ENCODE results near the gene CDKAL1. TPM values are rescaled to one million over a fixed set of nuclear protein-coding genes. Genes with fewer than 3 reads are reported as not detected.
"Not testable (repeated sequence)": the region's sequence is repeated elsewhere in the genome, so short reads cannot be mapped to it uniquely, and the experiment has no call there.

CDKAL1 gene
- total RNA-seq, 1 experiment from 2014 or later: 13.8 TPM

GRCh38 chr6:20608356-20608755 is 74.1 kb downstream of the CDKAL1 start:
- no peak for TF ChIP-seq EZH2phosphoT487 (IDR thresholded peaks at IDR 0.05; ENCODE audit: borderline replicate concordance, low read length)
- TF ChIP-seq, protein P1, sequence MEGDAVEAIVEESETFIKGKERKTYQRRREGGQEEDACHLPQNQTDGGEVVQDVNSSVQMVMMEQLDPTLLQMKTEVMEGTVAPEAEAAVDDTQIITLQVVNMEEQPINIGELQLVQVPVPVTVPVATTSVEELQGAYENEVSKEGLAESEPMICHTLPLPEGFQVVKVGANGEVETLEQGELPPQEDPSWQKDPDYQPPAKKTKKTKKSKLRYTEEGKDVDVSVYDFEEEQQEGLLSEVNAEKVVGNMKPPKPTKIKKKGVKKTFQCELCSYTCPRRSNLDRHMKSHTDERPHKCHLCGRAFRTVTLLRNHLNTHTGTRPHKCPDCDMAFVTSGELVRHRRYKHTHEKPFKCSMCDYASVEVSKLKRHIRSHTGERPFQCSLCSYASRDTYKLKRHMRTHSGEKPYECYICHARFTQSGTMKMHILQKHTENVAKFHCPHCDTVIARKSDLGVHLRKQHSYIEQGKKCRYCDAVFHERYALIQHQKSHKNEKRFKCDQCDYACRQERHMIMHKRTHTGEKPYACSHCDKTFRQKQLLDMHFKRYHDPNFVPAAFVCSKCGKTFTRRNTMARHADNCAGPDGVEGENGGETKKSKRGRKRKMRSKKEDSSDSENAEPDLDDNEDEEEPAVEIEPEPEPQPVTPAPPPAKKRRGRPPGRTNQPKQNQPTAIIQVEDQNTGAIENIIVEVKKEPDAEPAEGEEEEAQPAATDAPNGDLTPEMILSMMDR (conservative IDR thresholded peaks at IDR 0.05; ENCODE audit: low read depth, low read length): no peak
- no peak for TF ChIP-seq EZH2 (IDR thresholded peaks at IDR 0.05; ENCODE audit: low read length, unreplicated experiment)
- DNase-seq (no peak), ATAC-seq (no peak)
- Histone ChIP-seq H3F3A (ENCODE audit: low read length, unreplicated experiment) (no peaks in the 10 kb centered on the region), H3K27ac (ENCODE audit: low read length) (no peak overlapping the region), H3K9me3 (ENCODE audit: low read length) (no peaks in the 10 kb centered on the region), H3K4me2 (ENCODE audit: low read length) (no peak overlapping the region), H2AFZ (ENCODE audit: low read length) (no peak overlapping the region), H3K79me2 (ENCODE audit: low read length) (0 out of 2 replicates have a peak, but pooled peaks cover 4% of the 10 kb centered on the region), H3K4me1 (ENCODE audit: insufficient read depth, low read length) (peaks cover 9% of the 10 kb centered on the region), H3K9me2 (replicated peaks; ENCODE audit: low read length) (no peaks in the 10 kb centered on the region), H3K4me3 (ENCODE audit: low read length) (no peak overlapping the region), H3K36me3 (ENCODE audit: low read depth, low read length) (no peaks in the 10 kb centered on the region), H3K9ac (ENCODE audit: low read length) (no peak overlapping the region), H3K27me3 (ENCODE audit: low read length) (no peaks in the 10 kb centered on the region), H4K20me1 (ENCODE audit: low read length) (no peaks in the 10 kb centered on the region)
- no TSS peak for BruUV-seq (replicated peaks)
- intact Hi-C loops (cut with micrococcal nuclease): no loop called here
- CTCF ChIA-PET: no interaction called here
- POLR2A ChIA-PET (ENCODE audit: unreplicated experiment): no interaction called here

GRCh38 chr6:20608905-20609304 is 74.6 kb downstream of the CDKAL1 start:
- DNase-seq: no peak
- Histone ChIP-seq H3K9me2 (replicated peaks; ENCODE audit: low read length) (no peaks in the 10 kb centered on the region), H3K27me3 (ENCODE audit: low read length) (no peaks in the 10 kb centered on the region), H3K79me2 (ENCODE audit: low read length) (0 out of 2 replicates have a peak, but pooled peaks cover 4% of the 10 kb centered on the region), H3K27ac (ENCODE audit: low read length) (no peak overlapping the region), H3K9me3 (ENCODE audit: low read length) (no peaks in the 10 kb centered on the region), H3K4me3 (ENCODE audit: low read length) (no peak overlapping the region), H3K4me2 (ENCODE audit: low read length) (no peak overlapping the region), H3K4me1 (ENCODE audit: insufficient read depth, low read length) (peaks cover 9% of the 10 kb centered on the region), H2AFZ (ENCODE audit: low read length) (no peak overlapping the region), H3K9ac (ENCODE audit: low read length) (no peak overlapping the region), H3F3A (ENCODE audit: low read length, unreplicated experiment) (no peaks in the 10 kb centered on the region), H4K20me1 (ENCODE audit: low read length) (no peaks in the 10 kb centered on the region), H3K36me3 (ENCODE audit: low read depth, low read length) (no peaks in the 10 kb centered on the region)
- ChIA-PET CTCF (no interaction called here), POLR2A (ENCODE audit: unreplicated experiment) (no interaction called here)
- no TSS peak for BruUV-seq (replicated peaks)
- no peak for ATAC-seq
- intact Hi-C loops (cut with micrococcal nuclease): no loop called here
- TF ChIP-seq, protein P1 (conservative IDR thresholded peaks at IDR 0.05; ENCODE audit: low read depth, low read length): no peak
- TF ChIP-seq EZH2phosphoT487 (IDR thresholded peaks at IDR 0.05; ENCODE audit: borderline replicate concordance, low read length): no peak
- TF ChIP-seq EZH2 (IDR thresholded peaks at IDR 0.05; ENCODE audit: low read length, unreplicated experiment): no peak

- CTCF ChIA-PET; DNase-seq; H3K79me2 ChIP-seq (ENCODE audit: low read length); H3K4me1 ChIP-seq (ENCODE audit: insufficient read depth, low read length); H3F3A ChIP-seq (ENCODE audit: low read length, unreplicated experiment); BruUV-seq (replicated peaks); POLR2A ChIA-PET (ENCODE audit: unreplicated experiment); H3K36me3 ChIP-seq (ENCODE audit: low read depth, low read length); H3K27ac ChIP-seq (ENCODE audit: low read length); H3K9me2 ChIP-seq (replicated peaks; ENCODE audit: low read length); H3K4me3 ChIP-seq (ENCODE audit: low read length); H3K9me3 ChIP-seq (ENCODE audit: low read length); H3K9ac ChIP-seq (ENCODE audit: low read length); H3K4me2 ChIP-seq (ENCODE audit: low read length); H4K20me1 ChIP-seq (ENCODE audit: low read length); H3K27me3 ChIP-seq (ENCODE audit: low read length); intact Hi-C loops (cut with micrococcal nuclease); H2AFZ ChIP-seq (ENCODE audit: low read length); ATAC-seq: not testable (repeated sequence)
These were observed 75.7 kb downstream of the CDKAL1 start for GRCh38 chr6:20609924-20610323.
